IPS-18c (cell line): Measurements from ENCODE around the gene CLTC.

ENCODE experiments used
- H3K4me3 ChIP-seq: 2 replicates; pipeline ENCODE4 v1.7.0; 2013; ENCODE audit warnings: low read depth, mild to moderate bottlenecking, low read length, moderate library complexity; ENCODE audit not compliant: insufficient read depth
- H3K9me3 ChIP-seq: one replicate; pipeline ENCODE4 v1.6.1; 2013; ENCODE audit warnings: mild to moderate bottlenecking, low read length, moderate library complexity; ENCODE audit not compliant: control insufficient read depth, insufficient read depth

CLTC gene

DNA sequence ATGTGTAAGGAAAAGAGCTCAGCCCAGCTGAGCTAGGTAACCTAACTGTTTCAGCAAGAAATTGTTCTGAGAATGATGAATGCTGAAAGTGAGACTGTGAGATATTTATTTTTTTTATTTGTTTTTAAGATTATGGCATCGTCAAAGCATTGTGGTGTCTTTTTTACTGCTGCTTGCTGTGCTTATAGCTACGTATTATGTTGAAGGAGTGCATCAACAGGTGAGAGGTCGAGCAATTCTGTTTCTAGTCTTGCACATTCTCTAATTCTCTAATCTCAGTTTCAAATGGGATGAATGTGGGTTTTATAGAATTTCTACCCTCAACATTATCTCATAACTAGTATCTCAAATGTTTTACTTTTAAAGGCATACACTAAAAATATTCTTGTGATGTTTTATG is 117.6 kb downstream of the CLTC start:
- H3K9me3 ChIP-seq, result no peaks in the 10 kb centered on the region
- no peak overlapping the region for H3K4me3 ChIP-seq

GRCh38 chr17:59743842-59744241 is 124.1 kb downstream of the CLTC start:
- H3K4me3 ChIP-seq, result no peak overlapping the region
- H3K9me3 ChIP-seq, result peaks cover 5% of the 10 kb centered on the region

- peaks cover 5% of the 10 kb centered on the region for H3K9me3 ChIP-seq
- H3K4me3 ChIP-seq, result no peak overlapping the region
Measured at GRCh38 chr17:59745040-59745439, 125.3 kb downstream of the CLTC start.
